HG03354 (cell line): ENCODE data around the gene CLK4.

Experiments
- ATAC-seq: cut with Tn5 transposase; IDR thresholded peaks from one replicate; pipeline ENCODE4 v1.9.1; 2021; ENCODE audit warnings: mild to moderate bottlenecking; ENCODE audit not compliant: unreplicated experiment, poor library complexity, severe bottlenecking

The CLK4 gene

DNA sequence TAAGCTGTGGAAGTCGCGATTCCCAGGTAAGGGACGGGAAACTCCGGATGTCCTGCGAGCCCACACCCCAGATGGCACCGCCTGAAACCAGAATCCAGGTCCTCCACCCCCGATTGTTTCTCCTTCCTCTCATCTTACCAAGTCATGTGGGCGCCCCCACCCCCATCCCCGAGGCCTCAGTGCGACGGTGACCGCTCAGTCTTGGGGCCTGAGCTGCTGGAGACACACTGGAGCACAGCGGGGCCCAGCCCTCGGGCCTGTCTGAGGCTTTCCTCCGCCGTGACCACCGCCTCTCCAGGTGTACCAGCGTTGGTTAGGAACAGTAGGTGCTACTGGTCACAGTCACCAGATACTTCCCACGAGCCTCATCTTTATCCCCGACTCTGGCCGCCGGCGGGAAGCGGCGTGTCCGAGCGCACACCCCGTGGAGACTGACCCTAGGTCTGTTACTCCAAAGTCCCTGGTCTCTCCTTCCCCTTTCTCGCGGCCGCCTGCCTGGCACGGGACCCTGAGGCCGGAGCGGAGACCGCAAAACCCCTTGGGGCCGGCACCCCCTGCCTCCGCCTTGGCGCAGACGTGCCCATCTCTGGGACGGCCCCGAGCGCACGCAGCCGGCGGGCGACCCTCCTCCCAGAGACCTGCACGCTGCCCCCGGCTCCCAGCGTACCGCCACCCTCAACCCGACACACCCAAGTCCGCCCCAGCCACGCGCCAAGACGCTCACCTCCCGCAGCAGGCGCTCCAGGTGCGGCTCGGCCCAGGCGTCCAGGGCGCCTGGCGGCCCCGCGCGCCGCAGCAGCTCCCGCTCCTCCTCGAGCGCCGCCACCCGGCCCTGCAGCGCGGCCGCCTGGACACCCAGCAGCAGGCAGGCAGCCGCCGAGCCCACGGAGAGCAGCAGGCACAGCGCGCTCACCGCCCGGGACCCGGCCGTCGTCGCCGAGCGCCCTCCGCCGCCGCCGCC is 37.4 kb downstream of the CLK4 start:
- ATAC-seq, result peak; percentile 12

DNA sequence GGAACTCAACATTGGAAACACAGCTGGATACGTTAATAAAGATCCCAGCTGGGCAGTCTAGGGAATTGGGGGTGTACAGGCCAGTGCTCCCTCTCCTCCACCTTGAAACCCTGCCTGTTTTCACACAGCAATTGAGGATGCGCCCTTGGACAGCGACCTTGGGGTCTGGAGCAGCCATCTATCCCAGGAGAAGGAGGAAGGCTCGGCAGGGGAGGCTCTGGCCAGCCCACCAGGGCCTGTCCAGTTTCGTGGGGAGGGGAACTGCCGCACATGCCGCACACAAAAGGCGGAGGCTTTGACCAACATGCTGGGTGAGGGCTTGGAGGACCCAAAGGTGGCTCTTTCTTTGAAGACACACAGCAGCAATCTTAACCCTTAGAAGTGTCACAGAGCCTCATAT is 38.1 kb downstream of the CLK4 start:
- no peak for ATAC-seq

DNA sequence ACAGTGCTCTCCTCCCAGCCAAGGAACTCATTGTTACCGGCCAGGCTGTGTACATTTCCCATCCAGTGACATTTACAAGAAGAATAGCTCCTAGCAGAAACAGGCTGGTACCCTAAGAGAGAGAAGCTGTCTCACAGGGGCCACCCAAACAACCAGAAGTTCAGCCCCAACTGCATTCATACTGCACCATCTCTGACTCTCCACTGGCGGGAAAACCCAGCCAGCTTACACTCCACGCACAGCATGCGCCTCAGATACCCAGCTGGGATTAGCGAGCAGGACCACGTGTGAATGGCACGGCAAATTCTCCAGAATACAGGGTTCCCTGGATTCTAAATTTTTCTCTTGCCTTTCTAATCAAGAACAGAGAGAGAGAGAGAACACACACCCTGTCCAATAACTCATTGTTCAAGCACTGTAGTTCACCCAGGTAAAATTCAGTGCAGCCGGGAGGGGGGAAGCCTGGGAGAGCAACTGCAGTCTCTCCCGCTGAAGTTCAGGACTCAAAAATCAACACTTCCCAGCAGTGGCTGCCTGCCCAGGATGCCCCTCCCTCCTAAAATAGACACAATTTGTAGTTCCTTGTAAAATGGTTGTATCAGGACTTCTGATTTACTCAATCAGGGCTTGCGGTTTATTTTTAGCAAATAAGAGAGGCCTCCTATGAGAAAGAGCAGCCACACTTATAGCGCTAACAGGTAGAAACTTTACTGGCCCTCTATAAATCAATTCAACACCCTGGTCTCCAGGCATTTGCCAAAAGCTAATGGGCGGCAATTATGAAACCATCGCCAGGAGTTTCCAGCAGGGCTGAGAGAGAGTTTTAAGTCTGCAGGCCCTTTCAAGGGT is 38.9 kb downstream of the CLK4 start:
- no peak for ATAC-seq

DNA sequence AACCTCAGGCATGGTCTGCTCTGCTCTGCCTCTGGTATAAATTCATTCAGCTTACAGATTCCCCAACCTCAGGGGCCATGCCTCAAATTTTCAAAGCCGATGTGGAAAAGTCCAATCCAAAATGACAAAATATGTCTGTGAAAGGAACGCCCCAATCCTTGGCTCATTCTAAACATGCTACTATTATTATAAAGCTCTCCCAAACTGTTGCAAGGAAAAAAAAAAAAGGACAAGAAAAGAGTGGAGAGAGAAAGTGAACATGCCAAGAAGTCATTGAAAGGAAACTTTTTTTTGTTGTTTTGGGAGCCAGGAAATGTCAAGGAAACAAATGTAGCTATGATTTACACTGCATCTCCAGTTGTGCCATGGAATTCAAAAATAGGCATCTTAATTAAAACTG is 40.5 kb downstream of the CLK4 start:
- no peak for ATAC-seq

DNA sequence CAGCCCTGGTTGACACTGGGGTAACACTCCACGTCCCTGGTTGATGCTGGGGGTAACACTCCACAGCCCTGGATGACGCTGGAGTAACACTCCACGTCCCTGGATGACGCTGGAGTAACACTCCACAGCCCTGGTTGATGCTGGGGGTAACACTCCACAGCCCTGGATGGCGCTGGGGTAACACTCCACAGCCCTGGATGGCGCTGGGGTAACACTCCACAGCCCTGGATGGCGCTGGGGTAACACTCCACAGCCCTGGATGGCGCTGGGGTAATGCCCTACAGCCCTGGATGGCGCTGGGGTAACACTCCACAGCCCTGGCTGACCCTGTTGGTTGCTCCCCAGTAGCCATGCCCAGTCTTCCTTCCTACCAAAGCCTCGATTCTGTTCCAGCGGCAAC is 41.4 kb downstream of the CLK4 start:
- peak; percentile 77 for ATAC-seq

DNA sequence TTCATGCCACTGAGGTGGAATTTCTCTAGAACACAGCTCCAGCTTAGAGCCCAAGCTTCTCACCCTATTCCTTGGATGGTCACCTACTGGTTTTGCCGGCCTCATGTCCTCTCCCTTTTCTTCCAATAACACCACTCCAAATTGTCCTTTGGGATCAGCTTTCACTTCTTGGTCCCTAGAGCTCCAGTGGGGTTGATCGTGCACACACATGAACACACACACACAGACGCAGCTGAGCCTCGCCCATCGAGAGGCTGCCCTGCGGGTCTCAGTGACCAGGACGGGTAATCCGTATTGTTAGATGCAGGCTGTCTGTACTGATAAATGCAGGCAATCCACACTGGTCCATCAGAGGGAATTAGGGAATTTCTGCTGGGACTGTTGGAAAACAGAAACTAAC is 43.6 kb downstream of the CLK4 start:
- ATAC-seq, result no peak

DNA sequence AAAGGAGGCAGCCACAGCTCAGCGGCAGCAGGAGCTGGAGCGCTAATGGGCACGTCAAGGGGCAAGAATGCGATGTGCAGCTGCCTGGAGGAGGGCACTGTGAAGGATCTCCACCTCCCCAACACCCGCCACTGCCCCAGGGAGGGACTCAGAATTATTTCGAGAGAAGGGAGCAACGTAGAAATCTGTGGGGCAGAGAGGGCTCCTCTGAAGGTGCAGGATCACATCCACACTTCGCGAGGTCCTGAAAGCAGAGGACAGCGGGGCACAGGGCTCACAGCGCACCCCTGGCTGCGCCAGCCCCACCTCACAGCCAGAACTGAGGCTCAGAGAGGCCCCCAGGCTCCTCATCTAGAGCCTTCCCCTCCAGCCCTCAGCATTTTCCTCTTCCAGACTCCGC is 44.6 kb downstream of the CLK4 start:
- ATAC-seq, result no peak

DNA sequence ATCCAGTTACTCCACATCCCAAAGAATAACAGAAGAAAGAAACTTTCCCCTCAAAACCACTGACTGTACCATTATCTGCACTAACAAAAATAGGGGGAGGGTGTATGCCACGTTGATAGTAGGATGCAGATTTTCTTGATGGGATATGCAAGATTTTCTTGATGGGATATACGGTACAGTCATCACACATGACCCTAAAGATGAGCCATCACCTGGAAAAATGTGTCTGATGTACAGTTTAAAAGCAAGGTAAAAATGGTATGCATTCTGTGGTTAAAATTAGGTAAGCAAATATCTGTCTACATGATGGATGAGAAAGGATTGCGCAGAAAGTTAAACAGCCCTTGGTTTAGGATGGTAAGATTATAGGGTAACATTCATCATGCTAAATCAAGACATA is 45.2 kb downstream of the CLK4 start:
- ATAC-seq, result no peak

DNA sequence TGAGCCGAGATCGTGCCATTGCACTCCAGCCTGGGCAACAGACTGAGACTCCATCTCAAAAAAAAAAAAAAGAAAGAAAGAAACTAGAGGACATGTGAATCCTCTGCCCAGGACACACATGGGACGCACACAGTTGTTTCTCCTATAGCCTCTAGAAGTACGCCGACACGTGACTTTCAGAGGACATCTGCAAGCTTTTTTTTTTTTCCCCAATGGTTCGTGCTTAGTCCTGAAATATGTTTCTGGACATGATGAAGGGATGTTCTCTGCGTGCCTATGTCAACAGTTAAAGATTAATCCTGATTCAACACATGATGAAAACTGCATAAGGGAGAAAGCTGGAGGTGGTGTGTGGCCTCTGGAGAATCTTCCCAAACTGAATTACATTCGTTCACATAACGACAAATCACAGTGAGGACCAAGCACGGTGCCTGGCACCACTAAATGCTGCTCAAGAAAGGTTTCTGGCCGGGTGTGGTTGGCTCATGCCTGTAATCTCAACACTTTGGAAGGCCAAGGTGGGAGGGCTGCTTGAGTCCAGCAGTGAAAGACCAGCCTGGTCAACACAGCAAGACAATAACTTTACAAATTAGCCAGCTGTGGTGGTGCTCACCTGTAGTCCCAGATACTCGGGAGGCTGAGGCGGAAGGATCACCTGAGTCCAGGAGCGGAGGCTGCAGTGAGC is 46.4 kb downstream of the CLK4 start:
- ATAC-seq, result no peak

DNA sequence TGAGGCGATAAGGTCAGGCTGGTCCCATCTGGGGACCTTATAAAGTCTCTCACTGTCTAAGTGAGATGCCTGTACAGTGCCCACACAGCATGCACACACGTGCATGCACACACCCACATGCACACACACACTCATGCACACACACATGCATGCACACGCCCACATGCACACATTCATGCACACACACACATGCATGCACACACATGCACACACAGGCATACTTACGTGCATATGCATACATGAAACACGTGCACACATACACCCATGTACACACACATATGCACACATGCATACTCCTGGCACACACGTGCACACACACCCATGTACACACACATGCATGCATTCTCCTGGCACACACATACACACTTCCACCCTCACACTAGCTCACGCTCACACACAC is 48.9 kb downstream of the CLK4 start:
- no peak for ATAC-seq

DNA sequence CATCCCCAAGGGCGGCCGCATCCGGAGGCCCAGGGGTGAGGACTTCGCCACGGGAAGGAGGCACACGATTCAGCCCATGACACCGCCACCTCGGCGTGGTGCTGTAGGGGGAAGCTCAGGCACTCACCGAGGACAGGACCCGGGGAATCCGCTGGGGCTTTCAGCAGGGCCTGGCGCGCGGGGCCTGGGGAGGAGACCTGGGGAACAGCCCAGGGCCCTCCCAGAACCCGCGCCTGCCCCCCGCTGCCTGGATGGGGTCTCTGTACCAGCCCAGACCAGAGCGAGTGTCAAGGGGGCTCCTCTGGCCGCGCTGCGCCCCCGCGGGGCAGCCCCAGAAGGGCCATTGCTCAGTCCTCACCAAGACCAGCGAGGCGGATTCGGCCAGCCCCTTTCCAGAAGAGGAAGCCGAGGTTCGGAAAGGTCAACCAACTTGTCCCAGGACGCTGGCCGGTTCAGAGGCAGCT is 49.4 kb downstream of the CLK4 start:
- no peak for ATAC-seq

DNA sequence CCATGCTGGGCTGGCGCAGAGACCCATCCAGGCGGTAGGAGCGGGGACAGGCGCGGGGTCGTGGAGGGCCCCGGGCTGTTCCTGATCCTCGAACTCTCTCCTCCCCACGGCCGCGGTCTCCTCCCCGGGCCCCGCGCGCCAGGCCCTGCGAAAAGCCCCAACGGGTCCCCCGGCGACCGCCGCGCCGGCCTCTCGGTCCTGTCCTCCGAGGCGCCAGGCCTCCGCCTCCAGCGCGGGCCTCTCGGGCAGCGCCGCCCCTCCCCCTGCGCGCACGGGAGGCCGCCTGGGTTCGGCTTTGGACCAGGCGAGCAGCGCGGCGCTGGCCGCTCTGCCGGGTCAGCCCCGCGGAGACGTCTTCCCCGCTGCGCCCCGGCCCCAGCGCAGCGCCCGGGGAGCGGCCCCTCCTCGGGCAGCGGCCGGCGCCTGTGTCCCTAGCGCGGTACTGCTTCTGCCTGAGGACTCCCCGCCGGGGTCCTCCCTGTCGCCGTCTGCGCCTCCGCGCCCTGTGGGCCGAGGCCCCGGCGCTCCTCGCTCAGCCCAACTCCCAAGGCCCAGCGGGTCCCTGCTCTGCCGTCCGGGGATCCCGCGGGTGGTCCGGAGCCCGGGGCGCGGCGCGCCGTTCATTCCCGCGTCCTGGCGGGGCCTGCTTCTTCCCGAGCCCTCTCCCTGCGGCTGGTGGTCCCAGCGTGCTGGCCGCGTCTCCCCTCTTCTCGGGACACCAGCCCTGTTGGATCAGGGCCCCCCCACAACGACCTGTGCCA is 50.1 kb downstream of the CLK4 start:
- ATAC-seq, result no peak

DNA sequence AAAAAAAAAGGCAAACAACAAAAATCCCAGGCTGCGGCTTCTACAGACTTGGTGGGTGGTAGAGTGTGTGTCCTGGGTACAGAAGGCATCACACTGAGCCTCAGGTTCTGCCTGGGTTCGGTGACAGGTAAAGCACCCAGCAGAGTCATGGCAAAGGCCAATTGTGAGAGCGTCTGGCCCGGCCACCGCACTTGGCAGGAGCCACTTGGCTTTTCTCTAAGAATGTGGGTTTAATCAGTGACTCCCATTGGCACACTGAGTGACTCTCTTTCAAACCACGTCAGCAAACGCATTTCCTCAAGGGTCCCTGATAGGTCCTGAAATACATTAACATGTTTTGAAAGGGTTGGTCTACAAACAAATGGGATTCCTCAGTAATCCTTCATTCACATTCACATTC is 53.6 kb downstream of the CLK4 start:
- ATAC-seq, result no peak

DNA sequence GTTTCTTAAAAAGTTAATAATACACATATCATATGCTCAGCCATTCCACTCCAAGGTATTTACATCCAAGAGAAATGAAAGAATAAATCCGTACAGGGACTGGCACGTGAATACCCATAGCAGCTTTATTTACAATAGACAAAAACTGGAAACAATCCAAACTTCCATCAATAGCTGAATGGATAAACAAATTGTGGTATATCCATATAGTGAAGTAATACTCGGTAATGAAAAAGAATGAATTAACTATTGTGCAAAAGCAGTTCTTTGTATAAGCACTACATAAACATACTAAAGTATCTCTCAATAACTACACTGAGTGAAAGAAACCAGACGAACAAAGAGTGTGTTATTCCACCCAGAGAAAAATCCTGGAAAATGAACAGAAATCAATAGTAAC is 54.2 kb downstream of the CLK4 start:
- ATAC-seq, result no peak

DNA sequence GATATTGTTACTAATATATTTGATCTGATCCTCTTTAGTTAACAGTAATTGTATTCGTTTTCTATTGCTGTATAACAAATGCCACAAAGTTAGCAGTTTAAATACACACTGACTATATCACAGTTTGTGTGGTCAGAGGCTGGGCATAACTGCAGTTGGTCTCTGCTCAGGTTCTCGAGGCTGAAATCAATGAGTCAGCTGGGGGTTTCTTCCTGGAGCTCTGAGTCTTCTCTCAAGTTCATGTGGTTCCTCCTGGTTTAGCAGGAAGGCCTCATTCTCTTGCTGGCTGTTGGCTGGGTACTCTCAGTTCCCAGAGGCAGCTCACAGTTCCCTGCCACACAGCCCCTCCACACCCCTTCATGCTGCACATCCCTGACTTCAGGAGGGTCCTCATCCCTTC is 57.4 kb downstream of the CLK4 start:
- ATAC-seq, result no peak

DNA sequence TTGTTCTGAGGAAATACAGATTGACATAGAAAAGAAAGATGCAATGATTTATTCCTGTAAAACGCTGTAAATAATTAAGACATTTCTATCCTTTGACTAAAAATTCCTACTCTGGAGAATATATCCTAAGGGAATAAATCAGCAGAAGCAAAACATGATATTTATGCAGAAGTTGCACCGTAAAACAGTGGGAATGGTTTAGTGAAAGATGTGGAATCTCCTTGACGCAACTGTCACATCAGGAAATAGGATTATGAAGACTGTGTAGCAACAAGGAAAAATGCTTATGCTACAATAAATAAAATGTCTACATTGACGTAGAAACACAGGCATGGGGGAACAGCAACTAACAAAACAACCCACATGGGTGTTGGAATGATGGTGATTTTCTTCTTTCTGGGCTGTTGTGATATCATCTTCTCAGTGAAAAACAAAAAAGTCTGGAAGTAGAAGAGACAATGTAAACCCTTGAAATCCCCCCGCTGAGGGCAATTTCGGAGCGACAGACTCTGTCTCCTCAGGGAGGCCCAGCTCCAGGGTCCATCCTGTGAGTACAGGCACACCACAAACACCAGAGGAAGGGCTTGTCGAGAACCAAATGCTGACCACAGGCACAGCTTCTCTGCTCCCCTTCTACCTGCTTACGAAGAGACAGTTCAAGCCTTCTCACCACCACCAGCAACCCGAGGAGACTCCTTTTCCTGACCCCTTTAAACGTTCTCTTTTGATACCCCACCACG is 61.9 kb downstream of the CLK4 start:
- no peak for ATAC-seq

DNA sequence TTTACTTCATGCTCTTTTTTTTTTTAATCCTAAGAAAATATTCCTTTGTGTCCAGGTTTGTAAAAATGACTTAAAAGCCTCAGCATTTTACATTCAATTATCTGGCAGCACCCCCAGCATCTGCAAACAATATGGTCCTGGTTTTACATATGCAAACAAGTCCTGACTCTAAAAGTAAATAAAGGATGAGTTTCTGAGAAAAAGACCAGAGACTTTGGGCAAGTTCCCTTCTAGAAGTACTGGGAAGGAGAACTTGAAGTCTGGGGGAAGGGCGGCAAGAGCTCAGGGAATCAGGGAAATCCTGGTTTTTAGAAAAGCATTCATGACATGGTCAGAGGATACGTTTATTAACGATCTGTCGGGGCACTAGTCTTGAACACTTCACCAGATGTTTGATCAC is 62.5 kb downstream of the CLK4 start:
- ATAC-seq, result no peak

DNA sequence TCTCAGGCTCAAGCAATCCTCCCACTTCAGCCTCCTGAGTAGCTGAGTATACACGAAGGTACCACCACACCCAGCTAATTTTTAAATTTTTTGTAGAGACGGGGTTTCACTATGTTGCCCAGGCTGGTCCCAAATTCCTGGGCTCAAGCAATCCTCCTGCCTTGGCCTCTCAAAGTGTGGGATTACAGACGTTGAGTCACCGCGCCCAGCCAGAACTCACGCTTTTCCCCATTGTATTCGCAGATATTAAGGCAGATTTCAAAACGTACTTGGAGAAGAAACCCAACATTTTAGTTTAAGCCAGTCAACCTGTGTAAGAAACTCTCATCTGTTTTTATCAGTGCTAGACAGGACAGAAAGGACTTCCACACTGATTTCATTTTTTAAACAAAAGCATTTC is 63.2 kb downstream of the CLK4 start:
- no peak for ATAC-seq

DNA sequence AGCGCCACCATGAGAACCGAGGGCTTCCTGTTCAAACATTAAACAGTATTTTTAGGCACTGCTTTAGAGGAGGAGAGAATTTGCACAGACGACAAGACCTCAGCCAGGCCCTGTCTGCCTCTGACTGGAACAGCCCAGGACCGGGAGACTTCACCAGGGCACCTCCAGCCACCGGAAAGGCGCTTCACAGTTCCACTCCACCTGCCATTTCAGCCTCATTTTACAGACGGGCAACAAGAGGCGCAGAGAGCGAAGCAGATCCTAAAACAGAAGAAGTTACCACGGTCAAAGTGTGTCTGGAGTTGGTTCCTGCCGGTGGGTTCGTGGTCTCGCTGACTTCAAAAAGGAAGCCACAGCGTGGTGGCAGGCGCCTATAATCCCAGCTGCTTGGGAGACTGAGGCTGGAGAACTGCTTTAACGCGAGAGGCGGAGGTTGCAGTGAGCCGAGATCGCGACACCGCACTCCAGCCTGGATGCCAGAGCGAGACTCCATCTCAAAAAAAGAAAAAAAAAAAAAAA is 65.0 kb downstream of the CLK4 start:
- no peak for ATAC-seq
